HL-60 (cell line): Measurements from ENCODE around the gene CENPP.

Source experiments
- DNase-seq, 2 experiments: peaks; one replicate each; pipeline ENCODE4 v3.0.0-alpha.2; 2010 to 2020; ENCODE audit warnings: low read depth in 1 of 2, low spot score in 1 of 2
- H3K27ac ChIP-seq: fragments of 250-450 bp; sonication (Bioruptor Pico); replicated peaks from 2 replicates; pipeline ENCODE4 v1.5.1; 2020; ENCODE audit warnings: mild to moderate bottlenecking, moderate library complexity
- H3K27me3 ChIP-seq: fragments of 250-450 bp; sonication (Bioruptor Pico); 2 replicates; pipeline ENCODE4 v1.5.1; 2021; ENCODE audit warnings: mild to moderate bottlenecking, moderate library complexity; ENCODE audit not compliant: insufficient read depth, poor library complexity, severe bottlenecking
- H3K4me3 ChIP-seq: replicated peaks from 2 replicates; pipeline ENCODE4 v1.5.1; 2011; ENCODE audit warnings: mild to moderate bottlenecking, control low read depth, low read length; ENCODE audit not compliant: insufficient read depth
- CTCF ChIP-seq: IDR thresholded peaks from one replicate; pipeline ENCODE4 v1.5.1; 2011; ENCODE audit warnings: low read length, control low read depth, inconsistent platforms; ENCODE audit not compliant: insufficient read depth
- GABPA ChIP-seq: IDR thresholded peaks from 2 replicates; pipeline ENCODE4 v1.6.1; 2012; ENCODE audit warnings: low read depth
- POLR2AphosphoS5 ChIP-seq: IDR thresholded peaks from 2 replicates; pipeline ENCODE4 v1.6.1; 2012; ENCODE audit warnings: low read depth
- REST ChIP-seq: IDR thresholded peaks from 2 replicates; pipeline ENCODE4 v1.6.1; 2012; ENCODE audit warnings: low read depth; ENCODE audit not compliant: insufficient replicate concordance
- SPI1 ChIP-seq: IDR thresholded peaks from 2 replicates; pipeline ENCODE4 v1.6.1; 2012; ENCODE audit warnings: low read depth, mild to moderate bottlenecking, borderline replicate concordance

The CENPP gene

GRCh38 chr9:92312887-92313623, 12.7 kb upstream of the CENPP start:
- Histone ChIP-seq H3K4me3 (no peak overlapping the region), H3K27me3 (no peaks in the 10 kb centered on the region), H3K27ac (no peak overlapping the region)
- DNase-seq: no peak
- TF ChIP-seq REST (no peak), CTCF (no peak), POLR2AphosphoS5 (no peak), SPI1 (no peak), GABPA (no peak)

GRCh38 chr9:92313624-92314012, 12.1 kb upstream of the CENPP start:
- no peak overlapping the region for H3K27ac ChIP-seq
- H3K27me3 ChIP-seq: no peaks in the 10 kb centered on the region
- DNase-seq: no peak
- TF ChIP-seq GABPA: no peak
- TF ChIP-seq SPI1: no peak
- TF ChIP-seq POLR2AphosphoS5: no peak
- TF ChIP-seq CTCF: no peak
- no peak for TF ChIP-seq REST
- H3K4me3 ChIP-seq: no peak overlapping the region

GRCh38 chr9:92315456-92315855, 10.3 kb upstream of the CENPP start:
- no peak for DNase-seq
- no peak overlapping the region for H3K27ac ChIP-seq
- no peak overlapping the region for H3K4me3 ChIP-seq
- no peak for TF ChIP-seq SPI1
- no peak for TF ChIP-seq POLR2AphosphoS5
- TF ChIP-seq GABPA: no peak
- no peak for TF ChIP-seq CTCF
- TF ChIP-seq REST: no peak
- H3K27me3 ChIP-seq: no peaks in the 10 kb centered on the region
